Gastroesophageal sphincter (tissue), 4 donors: Measurements from ENCODE around the gene KCNK7. TPM values are rescaled to one million over a fixed set of nuclear protein-coding genes. Genes with fewer than 3 reads are reported as not detected.
A peak's percentile ranks its signal among the peaks of the same experiment; 100 is the strongest.

Experiments used
- ATAC-seq: fragments of 150-250 bp; one replicate; pipeline ENCODE4 v1.9.1; 2016; ENCODE audit warnings: mild to moderate bottlenecking, moderate library complexity
- H3K27ac ChIP-seq, 4 donors: fragments of 200-600 bp; sonication (generic) in 3 of 4; 1 replicate in 3 of 4; 2 replicates in 1 of 4; pipeline ENCODE4 v1.5.1; 2016 to 2019
- H3K27me3 ChIP-seq: fragments of 200-600 bp; sonication (generic); one replicate; pipeline ENCODE4 v1.5.1; 2019
- H3K36me3 ChIP-seq, 2 donors: fragments of 200-600 bp; sonication (generic); one replicate each; pipeline ENCODE4 v1.5.1; 2019; ENCODE audit warnings: control low read depth in 1 of 2
- H3K4me1 ChIP-seq, 3 donors: fragments of 200-600 bp; sonication (generic); 1 replicate in 2 of 3; 2 replicates in 1 of 3; pipeline ENCODE4 v1.5.1; 2016 to 2019; ENCODE audit warnings: control low read depth in 2 of 3
- H3K4me3 ChIP-seq, 2 donors: fragments of 200-600 bp; sonication (generic); one replicate each; pipeline ENCODE4 v1.5.1; 2019; ENCODE audit warnings: mild to moderate bottlenecking in 1 of 2, moderate library complexity in 1 of 2
- H3K9me3 ChIP-seq, 3 donors: fragments of 200-600 bp; sonication (generic); one replicate each; pipeline ENCODE4 v1.5.1; 2017 to 2019; ENCODE audit warnings: control low read depth in 2 of 3
- EP300 ChIP-seq: sonication (generic); formaldehyde crosslinking; IDR thresholded peaks from one replicate; pipeline ENCODE4 v1.6.1; 2017; ENCODE audit warnings: antibody characterized with exemption, mild to moderate bottlenecking
- POLR2A ChIP-seq, 2 donors: fragments of 450-650 bp; IDR thresholded peaks; one replicate each; pipeline ENCODE4 v1.6.1; 2017; ENCODE audit warnings: antibody characterized with exemption in 2 of 2, mild to moderate bottlenecking in 2 of 2, moderate library complexity in 1 of 2
- POLR2AphosphoS5 ChIP-seq: sonication (generic); formaldehyde crosslinking; IDR thresholded peaks from one replicate; pipeline ENCODE4 v1.6.1; 2017; ENCODE audit warnings: antibody characterized with exemption
- WGBS, 2 donors: methylation state at CpG; one replicate each; pipeline ENCODE4 v1.1.5; 2018; ENCODE audit warnings: low coverage in 1 of 2; 5-methylcytosine and 5-hydroxymethylcytosine counted together
- total RNA-seq, 4 donors: library from RNA; depleted of rRNA; stranded (reverse); fragments of >200 nt; gene quantifications; one replicate each; pipeline ENCODE4 v1.1.0, GENCODE V29; 2016
- TF ChIP-seq, protein P1 (sequence below), 4 experiments: fragments of 200-600 bp in 2 of 4; fragments of 450-650 bp in 2 of 4; sonication (generic) in 1 of 4; IDR thresholded peaks; one replicate each; pipeline ENCODE4 v1.5.1; 2017 to 2019; ENCODE audit warnings: antibody characterized with exemption in 4 of 4, mild to moderate bottlenecking in 2 of 4, moderate library complexity in 2 of 4

Gene KCNK7
- total RNA-seq, 4 donors from 2014 or later: 0.40 to 1.5 (median 0.93) TPM; not detected in 1

DNA sequence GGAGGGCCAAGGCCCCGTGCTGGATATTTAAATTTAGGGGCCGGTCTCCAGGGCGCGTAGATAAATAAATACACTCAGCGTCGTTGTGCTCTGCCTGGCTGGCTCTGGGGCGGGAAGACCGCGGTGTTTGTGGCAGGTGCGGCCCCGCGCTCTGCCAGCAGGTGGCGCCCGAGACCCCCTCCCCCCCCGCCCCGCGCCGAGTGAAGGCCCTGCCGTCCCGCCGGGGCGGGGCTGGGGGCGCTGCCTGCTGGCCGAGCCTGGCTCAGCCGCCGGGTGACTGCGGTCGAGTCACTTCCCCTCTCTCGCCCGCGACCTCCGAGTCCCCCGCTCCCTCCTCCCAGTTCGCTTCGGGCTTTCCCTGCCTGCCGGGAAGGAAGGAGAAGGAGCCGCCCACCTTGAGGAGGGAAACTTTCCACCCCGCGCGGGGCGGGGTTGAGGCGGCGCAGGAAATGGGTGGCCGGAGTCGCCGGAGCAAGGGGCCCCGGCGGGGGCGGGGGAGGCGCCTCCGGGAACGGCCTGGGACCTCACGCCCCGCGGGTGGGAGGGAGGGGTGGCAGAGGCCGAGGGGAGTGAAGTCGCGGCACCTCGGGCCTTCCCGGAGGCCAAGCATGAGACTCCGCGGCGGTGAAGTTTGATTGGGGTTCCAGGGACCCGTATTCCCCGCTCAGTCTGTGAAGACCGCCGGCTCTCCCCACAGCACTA, 21.3 kb downstream of the KCNK7 start:
- Histone ChIP-seq H3K4me3 (peak overlapping the region; percentile 78 to 96), H3K27ac (peak overlapping the region; percentile 72 to 99 (median 98)), H3K27me3 (no peaks in the 10 kb centered on the region), H3K4me1 (peaks cover 8 to 88% (median 54%) of the 10 kb centered on the region in 3 donors), H3K9me3 (no peaks in the 10 kb centered on the region), H3K36me3 (peaks cover 0 to 13% of the 10 kb centered on the region in 2 donors)
- 0% methylated on average over 6 of the region's 67 CpGs; no CpG with 5 or more reads in 1 of the 2 donors for WGBS, 2 donors
- TF ChIP-seq POLR2AphosphoS5 (peak; percentile 90), POLR2A (IDR thresholded peaks at IDR 0.05) (no peak)
- TF ChIP-seq, protein P1, sequence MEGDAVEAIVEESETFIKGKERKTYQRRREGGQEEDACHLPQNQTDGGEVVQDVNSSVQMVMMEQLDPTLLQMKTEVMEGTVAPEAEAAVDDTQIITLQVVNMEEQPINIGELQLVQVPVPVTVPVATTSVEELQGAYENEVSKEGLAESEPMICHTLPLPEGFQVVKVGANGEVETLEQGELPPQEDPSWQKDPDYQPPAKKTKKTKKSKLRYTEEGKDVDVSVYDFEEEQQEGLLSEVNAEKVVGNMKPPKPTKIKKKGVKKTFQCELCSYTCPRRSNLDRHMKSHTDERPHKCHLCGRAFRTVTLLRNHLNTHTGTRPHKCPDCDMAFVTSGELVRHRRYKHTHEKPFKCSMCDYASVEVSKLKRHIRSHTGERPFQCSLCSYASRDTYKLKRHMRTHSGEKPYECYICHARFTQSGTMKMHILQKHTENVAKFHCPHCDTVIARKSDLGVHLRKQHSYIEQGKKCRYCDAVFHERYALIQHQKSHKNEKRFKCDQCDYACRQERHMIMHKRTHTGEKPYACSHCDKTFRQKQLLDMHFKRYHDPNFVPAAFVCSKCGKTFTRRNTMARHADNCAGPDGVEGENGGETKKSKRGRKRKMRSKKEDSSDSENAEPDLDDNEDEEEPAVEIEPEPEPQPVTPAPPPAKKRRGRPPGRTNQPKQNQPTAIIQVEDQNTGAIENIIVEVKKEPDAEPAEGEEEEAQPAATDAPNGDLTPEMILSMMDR (IDR thresholded peaks at IDR 0.05): peak in 3 of 4 experiments; percentile 86 to 100 (median 96)
- peak; percentile 54 for ATAC-seq

DNA sequence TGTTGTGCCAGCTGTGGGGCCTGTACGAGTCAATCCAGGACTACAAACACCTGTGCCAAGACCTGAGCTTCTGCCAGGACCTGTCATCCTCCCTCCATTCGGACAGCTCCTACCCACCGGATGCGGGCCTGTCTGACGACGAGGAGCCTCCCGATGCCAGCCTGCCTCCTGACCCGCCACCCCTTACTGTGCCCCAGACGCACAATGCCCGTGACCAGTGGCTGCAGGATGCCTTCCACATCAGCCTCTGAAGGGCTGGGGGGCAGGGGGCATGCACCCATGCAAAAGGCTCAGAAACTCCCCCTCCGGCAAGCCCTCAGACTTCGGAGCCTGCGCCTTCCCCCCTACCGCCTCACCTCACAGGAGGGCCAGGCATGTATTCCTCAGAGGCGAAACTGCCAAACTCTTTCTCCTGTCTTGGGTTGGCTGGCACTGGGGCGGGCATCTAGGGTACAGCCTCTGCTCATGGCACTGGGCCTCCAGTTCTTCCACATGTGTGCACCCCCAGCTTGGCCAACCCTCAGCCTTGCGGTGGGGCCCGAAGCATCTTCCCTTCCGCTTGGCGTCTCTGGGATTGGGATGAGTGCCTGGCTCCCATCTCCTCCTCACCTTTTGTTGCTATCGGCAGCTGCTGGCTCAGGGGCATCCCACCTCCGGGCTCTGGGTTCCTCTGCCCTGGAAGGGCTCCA, 22.1 kb downstream of the KCNK7 start:
- H3K9me3 ChIP-seq: no peaks in the 10 kb centered on the region
- TF ChIP-seq EP300: no peak
- TF ChIP-seq POLR2A (IDR thresholded peaks at IDR 0.05): no peak
- TF ChIP-seq, protein P1 (IDR thresholded peaks at IDR 0.05): no peak
- TF ChIP-seq POLR2AphosphoS5: no peak
- WGBS, 2 donors: 0% methylated on average over 3 of the region's 22 CpGs; no CpG with 5 or more reads in 1 of the 2 donors
- no peaks in the 10 kb centered on the region for H3K27me3 ChIP-seq
- no peak for ATAC-seq
- H3K36me3 ChIP-seq: peaks cover 0 to 6% of the 10 kb centered on the region in 2 donors
- H3K4me1 ChIP-seq: peaks cover 8 to 88% (median 59%) of the 10 kb centered on the region in 3 donors
- H3K27ac ChIP-seq: peak overlapping the region; percentile 72 to 99 (median 98)
- peak overlapping the region; percentile 62 to 96 for H3K4me3 ChIP-seq

DNA sequence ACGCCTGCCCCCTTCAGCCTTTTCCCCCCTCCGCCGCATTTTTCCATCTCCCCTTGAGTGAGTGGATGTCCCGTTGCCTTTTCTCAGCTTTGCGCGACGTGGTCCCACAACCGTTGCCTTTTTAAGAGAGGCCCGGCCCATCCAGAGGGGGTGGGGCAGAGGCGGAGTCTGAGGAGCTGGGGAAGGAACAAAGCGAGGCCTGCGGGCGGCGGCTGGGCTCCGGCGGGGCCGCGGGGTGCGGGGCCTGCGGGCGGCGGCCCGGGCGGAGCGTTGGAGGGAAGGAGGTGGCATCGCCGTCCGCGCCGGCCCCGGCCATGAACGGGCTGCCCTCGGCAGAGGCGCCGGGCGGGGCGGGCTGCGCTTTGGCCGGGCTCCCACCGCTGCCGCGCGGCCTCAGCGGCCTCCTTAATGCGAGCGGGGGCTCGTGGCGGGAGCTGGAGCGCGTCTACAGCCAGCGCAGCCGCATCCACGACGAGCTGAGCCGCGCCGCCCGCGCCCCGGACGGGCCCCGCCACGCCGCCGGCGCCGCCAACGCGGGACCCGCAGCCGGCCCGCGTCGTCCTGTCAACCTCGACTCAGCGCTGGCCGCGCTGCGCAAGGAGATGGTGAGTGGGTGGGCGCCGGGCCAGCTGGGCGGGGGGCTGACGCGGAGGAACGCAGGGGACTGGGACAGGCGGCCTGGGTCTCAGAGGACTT, 23.1 kb downstream of the KCNK7 start, which contains the start of gene FAM89B:
Gene FAM89B (plus strand): TSS at position 183 of the 696 bp plus-strand sequence. CDS start 132 bp downstream, at position 315.
- H3K9me3 ChIP-seq: no peaks in the 10 kb centered on the region
- H3K27ac ChIP-seq: peak within 1 kb of the TSS; percentile 72 to 99 (median 98)
- TF ChIP-seq EP300 (no peak), POLR2A (IDR thresholded peaks at IDR 0.05) (peak; percentile 68 to 88), POLR2AphosphoS5 (peak; percentile 20)
- TF ChIP-seq, protein P1 (IDR thresholded peaks at IDR 0.05): no peak
- WGBS, 2 donors: 0% methylated on average over 5 of the region's 86 CpGs; no CpG with 5 or more reads in 1 of the 2 donors
- peak within 1 kb of the TSS; percentile 62 to 96 for H3K4me3 ChIP-seq
- ATAC-seq: peak; percentile 42
- H3K4me1 ChIP-seq: peaks cover 8 to 88% (median 52%) of the 10 kb centered on the region in 3 donors
- H3K27me3 ChIP-seq: no peaks in the 10 kb centered on the region
- H3K36me3 ChIP-seq: no peaks in the 10 kb centered on the region

DNA sequence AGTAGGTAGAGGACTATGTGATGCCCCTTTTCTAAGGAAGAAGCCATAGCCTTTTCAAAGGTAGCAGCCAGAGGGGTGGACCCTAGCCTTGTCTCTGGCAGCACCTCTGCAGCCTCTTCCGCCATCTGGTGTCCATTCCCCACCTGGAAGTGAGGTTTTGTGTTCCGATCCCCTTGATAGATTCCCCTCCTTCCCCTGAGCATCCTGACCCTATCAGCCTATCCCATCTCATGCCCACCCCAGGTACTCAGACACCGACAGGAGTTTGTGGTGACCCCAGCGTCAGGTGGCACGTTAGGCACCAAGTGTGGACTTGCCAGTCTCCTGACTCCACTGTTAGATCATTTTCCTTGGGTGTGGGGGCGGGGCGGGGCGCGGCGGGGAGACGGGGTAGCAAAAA, 23.7 kb downstream of the KCNK7 start:
- Histone ChIP-seq H3K9me3 (no peaks in the 10 kb centered on the region), H3K4me3 (peak overlapping the region; percentile 62 to 96), H3K4me1 (peaks cover 8 to 88% (median 46%) of the 10 kb centered on the region in 3 donors), H3K27ac (peak overlapping the region; percentile 72 to 99 (median 98)), H3K27me3 (no peaks in the 10 kb centered on the region), H3K36me3 (no peaks in the 10 kb centered on the region)
- 5 to 11% methylated on average over 5 to 8 of the region's 11 CpGs for WGBS, 2 donors
- TF ChIP-seq EP300 (no peak), POLR2A (IDR thresholded peaks at IDR 0.05) (no peak)
- TF ChIP-seq, protein P1 (IDR thresholded peaks at IDR 0.05): peak in 3 of 4 experiments; percentile 39 to 60 (median 55)
- no peak for ATAC-seq
